H1 (cell line): Measurements from ENCODE around the gene CRTC3. TPM values are rescaled to one million over a fixed set of nuclear protein-coding genes. Genes with fewer than 3 reads are reported as not detected.

ENCODE experiments used
- CTCF ChIA-PET: fragments of 300-600 bp; sonication (Branson Sonifier 250); formaldehyde crosslinking; loops from one replicate; lab custom pipeline; 2021; ENCODE audit not compliant: partially characterized antibody; lab: Charles Lee
- POLR2A ChIA-PET: fragments of 300-600 bp; sonication (Branson Sonifier 250); formaldehyde crosslinking; loops from one replicate; lab custom pipeline; 2021; ENCODE audit warnings: inconsistent platforms; ENCODE audit not compliant: partially characterized antibody; lab: Charles Lee
- DNase-seq, 2 experiments: peaks; one replicate each; pipeline versions ENCODE4 v3.0.0 to v3.0.0-alpha.2; 2010 to 2022; ENCODE audit warnings: low spot score in 2 of 2, low read depth in 1 of 2, mixed read lengths in 1 of 2
- FAIRE-seq: peaks from 2 replicates; lab custom pipeline; 2011; peaks lifted over from hg19 to GRCh38; lab: Jason Lieb, UNC
- H2AFZ ChIP-seq: 2 replicates; pipeline ENCODE4 v1.8.1; 2012; ENCODE audit warnings: low read length, inconsistent platforms
- H2AK5ac ChIP-seq: 2 replicates; pipeline ENCODE4 v1.6.1; 2013; ENCODE audit warnings: low read depth, low read length
- H2BK120ac ChIP-seq: replicated peaks from 2 replicates; pipeline ENCODE3; 2013; ENCODE audit warnings: low read depth, low read length, inconsistent platforms
- H2BK12ac ChIP-seq: 2 replicates; pipeline ENCODE4 v1.6.1; 2013; ENCODE audit warnings: low read depth, low read length
- H2BK15ac ChIP-seq: 2 replicates; pipeline ENCODE4 v1.6.1; 2013; ENCODE audit warnings: low read length
- H2BK20ac ChIP-seq: 2 replicates; pipeline ENCODE4 v1.6.1; 2013; ENCODE audit warnings: low read length
- H2BK5ac ChIP-seq: 2 replicates; pipeline ENCODE4 v1.6.1; 2013; ENCODE audit warnings: low read depth, low read length
- H3K14ac ChIP-seq: 2 replicates; pipeline ENCODE4 v1.6.1; 2013; ENCODE audit warnings: inconsistent platforms; ENCODE audit not compliant: insufficient read length
- H3K18ac ChIP-seq: 2 replicates; pipeline ENCODE4 v1.6.1; 2013; ENCODE audit warnings: low read length; ENCODE audit errors: extremely low read depth
- H3K23ac ChIP-seq: 2 replicates; pipeline ENCODE4 v1.6.1; 2013; ENCODE audit warnings: inconsistent platforms; ENCODE audit not compliant: insufficient read length
- H3K23me2 ChIP-seq: 2 replicates; pipeline ENCODE4 v1.6.1; 2013; ENCODE audit warnings: low read depth, low read length
- H3K27ac ChIP-seq: 2 replicates; pipeline ENCODE4 v1.6.1; 2011; ENCODE audit warnings: low read depth, low read length, inconsistent platforms
- H3K27me3 ChIP-seq, 4 experiments: replicated peaks in 1 of 4; 1 replicate in 1 of 4; 2 replicates in 3 of 4; pipeline versions ENCODE4 v1.6.1 to v1.8.1; 2011 to 2013; ENCODE audit warnings: low read length in 3 of 4, mild to moderate bottlenecking in 3 of 4, inconsistent platforms in 2 of 4, mixed read lengths in 2 of 4, moderate library complexity in 1 of 4; ENCODE audit not compliant: control insufficient read depth in 3 of 4, insufficient read depth in 3 of 4; ENCODE audit errors: extremely low read depth in 1 of 4
- H3K36me3 ChIP-seq, 4 experiments: 2 replicates each; pipeline versions ENCODE4 v1.6.1 to v1.8.1; 2011 to 2013; ENCODE audit warnings: mild to moderate bottlenecking in 4 of 4, low read length in 3 of 4, moderate library complexity in 2 of 4, control low read depth in 1 of 4, inconsistent platforms in 1 of 4; ENCODE audit not compliant: insufficient read depth in 4 of 4, control insufficient read depth in 2 of 4
- H3K4ac ChIP-seq: replicated peaks from 2 replicates; pipeline ENCODE3; 2013; ENCODE audit warnings: low read length, low read depth, mixed read lengths, inconsistent platforms; ENCODE audit not compliant: insufficient read length
- H3K4me1 ChIP-seq, 4 experiments: replicated peaks in 1 of 4; 1 replicate in 1 of 4; 2 replicates in 3 of 4; pipeline versions ENCODE4 v1.6.1 to v1.8.1; 2011 to 2013; ENCODE audit warnings: low read length in 3 of 4, inconsistent platforms in 2 of 4, mixed read lengths in 1 of 4; ENCODE audit not compliant: insufficient read depth in 4 of 4, control insufficient read depth in 3 of 4
- H3K4me2 ChIP-seq, 2 experiments: 2 replicates each; pipeline versions ENCODE4 v1.6.1 to v1.8.1; 2011 to 2013; ENCODE audit warnings: low read depth in 2 of 2, low read length in 2 of 2, control low read depth in 1 of 2, inconsistent platforms in 1 of 2, mild to moderate bottlenecking in 1 of 2; ENCODE audit not compliant: insufficient read depth in 1 of 2
- H3K4me3 ChIP-seq, 4 experiments: fragments of 200-600, 300-600 bp in 1 of 4; sonication (generic), shearing (Covaris generic), sonication (Bioruptor Twin) in 1 of 4; 2 replicates each; pipeline versions ENCODE4 v1.5.1 to v1.8.1; 2011 to 2016; ENCODE audit warnings: low read length in 4 of 4, low read depth in 3 of 4, control low read depth in 2 of 4, inconsistent platforms in 2 of 4, mild to moderate bottlenecking in 2 of 4, mixed read lengths in 1 of 4, moderate library complexity in 1 of 4; ENCODE audit not compliant: insufficient read depth in 2 of 4; ENCODE audit errors: extremely low read depth in 1 of 4
- H3K56ac ChIP-seq: replicated peaks from 2 replicates; pipeline ENCODE3; 2013; ENCODE audit warnings: low read depth, mild to moderate bottlenecking, mixed read lengths, low read length, inconsistent platforms; ENCODE audit not compliant: insufficient read length
- H3K79me1 ChIP-seq: 2 replicates; pipeline ENCODE4 v1.6.1; 2013; ENCODE audit warnings: low read depth, low read length, control low read depth
- H3K79me2 ChIP-seq, 2 experiments: 2 replicates each; pipeline versions ENCODE4 v1.6.1 to v1.8.1; 2012 to 2013; ENCODE audit warnings: low read length in 2 of 2, mild to moderate bottlenecking in 2 of 2, inconsistent platforms in 1 of 2; ENCODE audit not compliant: insufficient read depth in 2 of 2, control insufficient read depth in 1 of 2
- H3K9ac ChIP-seq, 4 experiments: replicated peaks in 1 of 4; 1 replicate in 1 of 4; 2 replicates in 3 of 4; pipeline versions ENCODE4 v1.6.1 to v1.8.1; 2011 to 2013; ENCODE audit warnings: low read depth in 3 of 4, low read length in 3 of 4, control low read depth in 2 of 4, mild to moderate bottlenecking in 2 of 4, moderate library complexity in 2 of 4, inconsistent platforms in 1 of 4; ENCODE audit errors: extremely low read depth in 1 of 4
- H3K9me3 ChIP-seq, 2 experiments: 2 replicates each; pipeline versions ENCODE4 v1.6.1 to v1.8.1; 2012 to 2013; ENCODE audit warnings: mild to moderate bottlenecking in 2 of 2, moderate library complexity in 2 of 2, control low read depth in 1 of 2, inconsistent platforms in 1 of 2, low read depth in 1 of 2, low read length in 1 of 2, mixed read lengths in 1 of 2; ENCODE audit not compliant: insufficient read depth in 2 of 2
- H4K20me1 ChIP-seq, 2 experiments: replicated peaks in 1 of 2; 2 replicates each; pipeline versions ENCODE3 to v1.8.1; 2011 to 2013; ENCODE audit warnings: inconsistent platforms in 2 of 2, low read length in 2 of 2, mild to moderate bottlenecking in 1 of 2; ENCODE audit not compliant: insufficient read depth in 2 of 2, control insufficient read depth in 1 of 2
- H4K5ac ChIP-seq: 2 replicates; pipeline ENCODE4 v1.6.1; 2013; ENCODE audit warnings: low read length, low read depth, mixed read lengths, inconsistent platforms; ENCODE audit not compliant: insufficient read length
- H4K8ac ChIP-seq: 2 replicates; pipeline ENCODE4 v1.8.0; 2013; ENCODE audit warnings: mild to moderate bottlenecking, moderate library complexity, low read length, inconsistent platforms; ENCODE audit not compliant: insufficient read depth; ENCODE audit errors: extremely low read depth
- H4K91ac ChIP-seq: replicated peaks from 2 replicates; pipeline ENCODE3; 2013; ENCODE audit warnings: low read length, mixed read lengths, inconsistent platforms; ENCODE audit not compliant: insufficient read length
- SIN3A ChIP-seq, 2 experiments: IDR thresholded peaks in 1 of 2; conservative IDR thresholded peaks in 1 of 2; 2 replicates each; pipeline ENCODE4 v1.6.1; 2011 to 2012; ENCODE audit warnings: low read length in 2 of 2, improper control_type of control experiment in 1 of 2, low read depth in 1 of 2, mild to moderate bottlenecking in 1 of 2
- SP2 ChIP-seq: IDR thresholded peaks from 2 replicates; pipeline ENCODE4 v1.6.1; 2012; ENCODE audit warnings: mild to moderate bottlenecking, low read length, inconsistent platforms
- ZNF274 ChIP-seq: IDR thresholded peaks from 2 replicates; pipeline ENCODE4 v1.7.0; 2012; ENCODE audit warnings: low read length, borderline replicate concordance; ENCODE audit errors: extremely low read depth
- WGBS, 2 experiments: shearing (Covaris generic) in 1 of 2; methylation state at CpG; one replicate each; pipeline versions ENCODE4 v1.1.6 to v1.1.7; 2013 to 2015; ENCODE audit warnings: low lambda C conversion rate in 2 of 2, mixed read lengths in 2 of 2, inconsistent platforms in 1 of 2, low coverage in 1 of 2, missing lambda C conversion rate in 1 of 2; ENCODE audit not compliant: insufficient replicate concordance in 2 of 2, insufficient coverage in 1 of 2, insufficient read length in 1 of 2; ENCODE audit errors: extremely low coverage in 1 of 2, missing lambda C conversion rate in 1 of 2; 5-methylcytosine and 5-hydroxymethylcytosine counted together
- polyA plus RNA-seq, 7 experiments: library from polyadenylated mRNA; depleted of rRNA in 3 of 7; stranded (reverse) in 5 of 7; unstranded in 2 of 7; fragments of >200 nt in 5 of 7; fragments of 200-250 nt in 2 of 7; gene quantifications; 1 replicate in 5 of 7; 2 replicates in 1 of 7; 4 replicates in 1 of 7; pipeline versions ENCODE4 v1.2.1 to v1.2.3, GENCODE V29; 2011 to 2013; ENCODE audit warnings: missing spikeins in 2 of 7, mixed read lengths in 2 of 7
- total RNA-seq: library from RNA; stranded (reverse); fragmentation: NEBNext Ultra II Directional; extraction: Animal tissue kit (Norgen Biotek cat#: 25700); gene quantifications from 2 replicates; pipeline ENCODE4 v1.2.1, GENCODE V29; 2021

Gene CRTC3
- total and polyA plus RNA-seq, 2 of the 8 experiments (the other 6 are each of a cell fraction or from before 2014, with no cell fraction given) = 5.0 to 5.3 TPM

GRCh38 chr15:90637693-90638092 lies 108.0 kb downstream of the CRTC3 start:
- Histone ChIP-seq H4K91ac (no peak overlapping the region), H3K9me3 (no peaks in the 10 kb centered on the region; a peak in 1 of 4 replicates), H2AFZ (no peak overlapping the region), H3K9ac (no peak overlapping the region), H3K56ac (no peak overlapping the region)
- no peak for DNase-seq
- no peak for TF ChIP-seq SP2
- TF ChIP-seq ZNF274 = no peak
- no peak for TF ChIP-seq SIN3A (conservative IDR thresholded peaks at IDR 0.05 in 1 of 2, IDR thresholded peaks at IDR 0.05 in 1 of 2; ENCODE audit: low read depth in 1 of 2, low read length in 2 of 2)
- TF ChIP-seq, all 59 proteins: peak for 0
- no peak for FAIRE-seq
- no peak overlapping the region for H2BK15ac ChIP-seq
- no peaks in the 10 kb centered on the region for H3K79me1 ChIP-seq
- no peak overlapping the region for H3K4me2 ChIP-seq
- WGBS, 2 experiments = 86% methylated on average over 6 of the region's 6 CpGs; no CpG with 5 or more reads in 1 of the 2 experiments
- H3K4me1 ChIP-seq = peaks cover 0 to 6% (median 0%) of the 10 kb centered on the region in 4 experiments; a peak in 3 of 7 replicates
- H3K23ac ChIP-seq = no peak overlapping the region
- CTCF ChIA-PET = interaction anchor here (0.8 to 1.6 kb wide), 4 partner anchors 8 to 53 kb away, joined by 3 to 5 read pairs (median 4); no protein-coding TSS in a partner anchor
- H2BK120ac ChIP-seq = no peak overlapping the region
- H4K5ac ChIP-seq = no peak overlapping the region
- H4K8ac ChIP-seq = no peak overlapping the region
- H2AK5ac ChIP-seq = no peak overlapping the region
- H3K79me2 ChIP-seq = no peaks in the 10 kb centered on the region
- H3K4ac ChIP-seq = no peak overlapping the region
- no peak overlapping the region for H3K27ac ChIP-seq
- H2BK20ac ChIP-seq = no peak overlapping the region
- H2BK12ac ChIP-seq = no peak overlapping the region
- H3K14ac ChIP-seq = no peak overlapping the region
- no peak overlapping the region for H3K18ac ChIP-seq
- H2BK5ac ChIP-seq = no peak overlapping the region
- no peak overlapping the region for H3K4me3 ChIP-seq
- H3K23me2 ChIP-seq = 0 out of 2 replicates have a peak, but pooled peaks cover 2% of the 10 kb centered on the region
- no peaks in the 10 kb centered on the region for H3K36me3 ChIP-seq
- no peaks in the 10 kb centered on the region for H4K20me1 ChIP-seq
- POLR2A ChIA-PET = interaction anchor here (0.9 kb wide), 1 partner anchor 8 kb away, joined by 3 read pairs; no protein-coding TSS in a partner anchor
- H3K27me3 ChIP-seq = no peaks in the 10 kb centered on the region; a peak in 1 of 7 replicates
